H1 (cell line): Measurements from ENCODE around the gene RXFP1. TPM values are rescaled to one million over a fixed set of nuclear protein-coding genes. Genes with fewer than 3 reads are reported as not detected.

Experiments
- CTCF ChIA-PET: fragments of 300-600 bp; sonication (Branson Sonifier 250); formaldehyde crosslinking; loops from one replicate; lab custom pipeline; 2021; ENCODE audit not compliant: partially characterized antibody; lab: Charles Lee
- POLR2A ChIA-PET: fragments of 300-600 bp; sonication (Branson Sonifier 250); formaldehyde crosslinking; loops from one replicate; lab custom pipeline; 2021; ENCODE audit warnings: inconsistent platforms; ENCODE audit not compliant: partially characterized antibody; lab: Charles Lee
- DNase-seq, 2 experiments: peaks; one replicate each; pipeline versions ENCODE4 v3.0.0 to v3.0.0-alpha.2; 2010 to 2022; ENCODE audit warnings: low spot score in 2 of 2, low read depth in 1 of 2, mixed read lengths in 1 of 2
- FAIRE-seq: peaks from 2 replicates; lab custom pipeline; 2011; peaks lifted over from hg19 to GRCh38; lab: Jason Lieb, UNC
- H2AFZ ChIP-seq: 2 replicates; pipeline ENCODE4 v1.8.1; 2012; ENCODE audit warnings: low read length, inconsistent platforms
- H2AK5ac ChIP-seq: 2 replicates; pipeline ENCODE4 v1.6.1; 2013; ENCODE audit warnings: low read depth, low read length
- H2BK120ac ChIP-seq: replicated peaks from 2 replicates; pipeline ENCODE3; 2013; ENCODE audit warnings: low read depth, low read length, inconsistent platforms
- H2BK12ac ChIP-seq: 2 replicates; pipeline ENCODE4 v1.6.1; 2013; ENCODE audit warnings: low read depth, low read length
- H2BK15ac ChIP-seq: 2 replicates; pipeline ENCODE4 v1.6.1; 2013; ENCODE audit warnings: low read length
- H2BK20ac ChIP-seq: 2 replicates; pipeline ENCODE4 v1.6.1; 2013; ENCODE audit warnings: low read length
- H2BK5ac ChIP-seq: 2 replicates; pipeline ENCODE4 v1.6.1; 2013; ENCODE audit warnings: low read depth, low read length
- H3K14ac ChIP-seq: 2 replicates; pipeline ENCODE4 v1.6.1; 2013; ENCODE audit warnings: inconsistent platforms; ENCODE audit not compliant: insufficient read length
- H3K18ac ChIP-seq: 2 replicates; pipeline ENCODE4 v1.6.1; 2013; ENCODE audit warnings: low read length; ENCODE audit errors: extremely low read depth
- H3K23ac ChIP-seq: 2 replicates; pipeline ENCODE4 v1.6.1; 2013; ENCODE audit warnings: inconsistent platforms; ENCODE audit not compliant: insufficient read length
- H3K23me2 ChIP-seq: 2 replicates; pipeline ENCODE4 v1.6.1; 2013; ENCODE audit warnings: low read depth, low read length
- H3K27ac ChIP-seq: 2 replicates; pipeline ENCODE4 v1.6.1; 2011; ENCODE audit warnings: low read depth, low read length, inconsistent platforms
- H3K27me3 ChIP-seq, 4 experiments: replicated peaks in 1 of 4; 1 replicate in 1 of 4; 2 replicates in 3 of 4; pipeline versions ENCODE4 v1.6.1 to v1.8.1; 2011 to 2013; ENCODE audit warnings: low read length in 3 of 4, mild to moderate bottlenecking in 3 of 4, inconsistent platforms in 2 of 4, mixed read lengths in 2 of 4, moderate library complexity in 1 of 4; ENCODE audit not compliant: control insufficient read depth in 3 of 4, insufficient read depth in 3 of 4; ENCODE audit errors: extremely low read depth in 1 of 4
- H3K36me3 ChIP-seq, 4 experiments: 2 replicates each; pipeline versions ENCODE4 v1.6.1 to v1.8.1; 2011 to 2013; ENCODE audit warnings: mild to moderate bottlenecking in 4 of 4, low read length in 3 of 4, moderate library complexity in 2 of 4, control low read depth in 1 of 4, inconsistent platforms in 1 of 4; ENCODE audit not compliant: insufficient read depth in 4 of 4, control insufficient read depth in 2 of 4
- H3K4ac ChIP-seq: replicated peaks from 2 replicates; pipeline ENCODE3; 2013; ENCODE audit warnings: low read length, low read depth, mixed read lengths, inconsistent platforms; ENCODE audit not compliant: insufficient read length
- H3K4me1 ChIP-seq, 4 experiments: replicated peaks in 1 of 4; 1 replicate in 1 of 4; 2 replicates in 3 of 4; pipeline versions ENCODE4 v1.6.1 to v1.8.1; 2011 to 2013; ENCODE audit warnings: low read length in 3 of 4, inconsistent platforms in 2 of 4, mixed read lengths in 1 of 4; ENCODE audit not compliant: insufficient read depth in 4 of 4, control insufficient read depth in 3 of 4
- H3K4me2 ChIP-seq, 2 experiments: 2 replicates each; pipeline versions ENCODE4 v1.6.1 to v1.8.1; 2011 to 2013; ENCODE audit warnings: low read depth in 2 of 2, low read length in 2 of 2, control low read depth in 1 of 2, inconsistent platforms in 1 of 2, mild to moderate bottlenecking in 1 of 2; ENCODE audit not compliant: insufficient read depth in 1 of 2
- H3K4me3 ChIP-seq, 4 experiments: fragments of 200-600, 300-600 bp in 1 of 4; sonication (generic), shearing (Covaris generic), sonication (Bioruptor Twin) in 1 of 4; 2 replicates each; pipeline versions ENCODE4 v1.5.1 to v1.8.1; 2011 to 2016; ENCODE audit warnings: low read length in 4 of 4, low read depth in 3 of 4, control low read depth in 2 of 4, inconsistent platforms in 2 of 4, mild to moderate bottlenecking in 2 of 4, mixed read lengths in 1 of 4, moderate library complexity in 1 of 4; ENCODE audit not compliant: insufficient read depth in 2 of 4; ENCODE audit errors: extremely low read depth in 1 of 4
- H3K56ac ChIP-seq: replicated peaks from 2 replicates; pipeline ENCODE3; 2013; ENCODE audit warnings: low read depth, mild to moderate bottlenecking, mixed read lengths, low read length, inconsistent platforms; ENCODE audit not compliant: insufficient read length
- H3K79me1 ChIP-seq: 2 replicates; pipeline ENCODE4 v1.6.1; 2013; ENCODE audit warnings: low read depth, low read length, control low read depth
- H3K79me2 ChIP-seq, 2 experiments: 2 replicates each; pipeline versions ENCODE4 v1.6.1 to v1.8.1; 2012 to 2013; ENCODE audit warnings: low read length in 2 of 2, mild to moderate bottlenecking in 2 of 2, inconsistent platforms in 1 of 2; ENCODE audit not compliant: insufficient read depth in 2 of 2, control insufficient read depth in 1 of 2
- H3K9ac ChIP-seq, 4 experiments: replicated peaks in 1 of 4; 1 replicate in 1 of 4; 2 replicates in 3 of 4; pipeline versions ENCODE4 v1.6.1 to v1.8.1; 2011 to 2013; ENCODE audit warnings: low read depth in 3 of 4, low read length in 3 of 4, control low read depth in 2 of 4, mild to moderate bottlenecking in 2 of 4, moderate library complexity in 2 of 4, inconsistent platforms in 1 of 4; ENCODE audit errors: extremely low read depth in 1 of 4
- H3K9me3 ChIP-seq, 2 experiments: 2 replicates each; pipeline versions ENCODE4 v1.6.1 to v1.8.1; 2012 to 2013; ENCODE audit warnings: mild to moderate bottlenecking in 2 of 2, moderate library complexity in 2 of 2, control low read depth in 1 of 2, inconsistent platforms in 1 of 2, low read depth in 1 of 2, low read length in 1 of 2, mixed read lengths in 1 of 2; ENCODE audit not compliant: insufficient read depth in 2 of 2
- H4K20me1 ChIP-seq, 2 experiments: replicated peaks in 1 of 2; 2 replicates each; pipeline versions ENCODE3 to v1.8.1; 2011 to 2013; ENCODE audit warnings: inconsistent platforms in 2 of 2, low read length in 2 of 2, mild to moderate bottlenecking in 1 of 2; ENCODE audit not compliant: insufficient read depth in 2 of 2, control insufficient read depth in 1 of 2
- H4K5ac ChIP-seq: 2 replicates; pipeline ENCODE4 v1.6.1; 2013; ENCODE audit warnings: low read length, low read depth, mixed read lengths, inconsistent platforms; ENCODE audit not compliant: insufficient read length
- H4K8ac ChIP-seq: 2 replicates; pipeline ENCODE4 v1.8.0; 2013; ENCODE audit warnings: mild to moderate bottlenecking, moderate library complexity, low read length, inconsistent platforms; ENCODE audit not compliant: insufficient read depth; ENCODE audit errors: extremely low read depth
- H4K91ac ChIP-seq: replicated peaks from 2 replicates; pipeline ENCODE3; 2013; ENCODE audit warnings: low read length, mixed read lengths, inconsistent platforms; ENCODE audit not compliant: insufficient read length
- WGBS, 2 experiments: shearing (Covaris generic) in 1 of 2; methylation state at CpG; one replicate each; pipeline versions ENCODE4 v1.1.6 to v1.1.7; 2013 to 2015; ENCODE audit warnings: low lambda C conversion rate in 2 of 2, mixed read lengths in 2 of 2, inconsistent platforms in 1 of 2, low coverage in 1 of 2, missing lambda C conversion rate in 1 of 2; ENCODE audit not compliant: insufficient replicate concordance in 2 of 2, insufficient coverage in 1 of 2, insufficient read length in 1 of 2; ENCODE audit errors: extremely low coverage in 1 of 2, missing lambda C conversion rate in 1 of 2; 5-methylcytosine and 5-hydroxymethylcytosine counted together
- polyA plus RNA-seq, 7 experiments: library from polyadenylated mRNA; depleted of rRNA in 3 of 7; stranded (reverse) in 5 of 7; unstranded in 2 of 7; fragments of >200 nt in 5 of 7; fragments of 200-250 nt in 2 of 7; gene quantifications; 1 replicate in 5 of 7; 2 replicates in 1 of 7; 4 replicates in 1 of 7; pipeline versions ENCODE4 v1.2.1 to v1.2.3, GENCODE V29; 2011 to 2013; ENCODE audit warnings: missing spikeins in 2 of 7, mixed read lengths in 2 of 7
- total RNA-seq: library from RNA; stranded (reverse); fragmentation: NEBNext Ultra II Directional; extraction: Animal tissue kit (Norgen Biotek cat#: 25700); gene quantifications from 2 replicates; pipeline ENCODE4 v1.2.1, GENCODE V29; 2021

The RXFP1 gene
- total and polyA plus RNA-seq, 2 of the 8 experiments (the other 6 are each of a cell fraction or from before 2014, with no cell fraction given), result 0.14 to 0.56 TPM

GRCh38 chr4:158667651-158668198, 146.0 kb downstream of the RXFP1 start:
- Histone ChIP-seq H4K5ac (no peak overlapping the region), H3K27me3 (no peaks in the 10 kb centered on the region), H3K23me2 (peaks cover 11% of the 10 kb centered on the region), H2BK15ac (no peak overlapping the region), H3K79me1 (0 out of 2 replicates have a peak, but pooled peaks cover 3% of the 10 kb centered on the region), H2AFZ (no peak overlapping the region), H3K36me3 (peaks cover 0 to 15% (median 3%) of the 10 kb centered on the region in 4 experiments; a peak in 5 of 8 replicates), H3K4me3 (no peak overlapping the region), H4K20me1 (no peaks in the 10 kb centered on the region), H3K4me2 (no peak overlapping the region), H4K91ac (no peak overlapping the region), H3K23ac (no peak overlapping the region), H3K9me3 (peaks cover 0 to 4% of the 10 kb centered on the region in 2 experiments; a peak in 1 of 4 replicates), H3K9ac (no peak overlapping the region), H3K27ac (no peak overlapping the region), H3K18ac (no peak overlapping the region), H2BK5ac (no peak overlapping the region), H3K4ac (no peak overlapping the region), H2BK20ac (no peak overlapping the region), H2BK12ac (no peak overlapping the region), H2AK5ac (no peak overlapping the region), H3K4me1 (peaks cover 0 to 1% (median under 1%) of the 10 kb centered on the region in 4 experiments; a peak in 2 of 7 replicates), H3K79me2 (peaks cover 4 to 45% of the 10 kb centered on the region in 2 experiments), H4K8ac (no peak overlapping the region), H3K56ac (no peak overlapping the region), H3K14ac (no peak overlapping the region), H2BK120ac (no peak overlapping the region)
- 46% methylated on average over 3 of the region's 3 CpGs; no CpG with 5 or more reads in 1 of the 2 experiments for WGBS, 2 experiments
- FAIRE-seq, result no peak
- no peak for DNase-seq
- POLR2A ChIA-PET, result no interaction called here
- CTCF ChIA-PET, result interaction anchor here (0.6 to 3.4 kb wide), 5 partner anchors 10 to 796 kb away, joined by 3 to 26 read pairs (median 4); no protein-coding TSS in a partner anchor
